CD14-positive monocyte (primary cell): ENCODE data around the gene BTN2A1. TPM values are rescaled to one million over a fixed set of nuclear protein-coding genes. Genes with fewer than 3 reads are reported as not detected.

Experiments used
- DNase-seq, 3 donors: peaks; one replicate each; pipeline ENCODE4 v3.0.0-alpha.2; 2011 to 2022
- H2AFZ ChIP-seq: 2 replicates; pipeline ENCODE4 v1.6.0; 2012; ENCODE audit warnings: mild to moderate bottlenecking, low read depth, low read length, inconsistent platforms; ENCODE audit not compliant: insufficient read depth, poor library complexity, severe bottlenecking
- H3K27ac ChIP-seq, 2 donors: 1 replicate in 1 of 2; 2 replicates in 1 of 2; pipeline ENCODE4 v1.5.1; 2012 to 2013; ENCODE audit warnings: low read length in 2 of 2, control low read depth in 1 of 2, inconsistent platforms in 1 of 2, low read depth in 1 of 2, mild to moderate bottlenecking in 1 of 2
- H3K27me3 ChIP-seq, 2 donors: one replicate each; pipeline versions ENCODE4 v1.6.0 to v1.6.1; 2011 to 2013; ENCODE audit warnings: low read length in 2 of 2; ENCODE audit not compliant: control insufficient read depth in 2 of 2, insufficient read depth in 2 of 2
- H3K36me3 ChIP-seq, 2 donors: replicated peaks in 1 of 2; 1 replicate in 1 of 2; 2 replicates in 1 of 2; pipeline versions ENCODE4 v1.5.1 to v1.6.1; 2012 to 2013; ENCODE audit warnings: low read length in 2 of 2, control low read depth in 1 of 2, inconsistent platforms in 1 of 2, mild to moderate bottlenecking in 1 of 2; ENCODE audit not compliant: insufficient read depth in 2 of 2, control insufficient read depth in 1 of 2
- H3K4me1 ChIP-seq, 2 donors: 1 replicate in 1 of 2; 2 replicates in 1 of 2; pipeline versions ENCODE4 v1.5.1 to v1.6.1; 2012 to 2013; ENCODE audit warnings: low read length in 2 of 2, control low read depth in 1 of 2, inconsistent platforms in 1 of 2, mild to moderate bottlenecking in 1 of 2, moderate library complexity in 1 of 2; ENCODE audit not compliant: insufficient read depth in 2 of 2, control insufficient read depth in 1 of 2
- H3K4me2 ChIP-seq: replicated peaks from 2 replicates; pipeline ENCODE3; 2012; ENCODE audit warnings: low read length, moderate library complexity, mild to moderate bottlenecking; ENCODE audit not compliant: poor library complexity, severe bottlenecking; ENCODE audit errors: extremely low read depth
- H3K4me3 ChIP-seq, 3 experiments: fragments of 200-600 bp in 1 of 3; sonication (generic) in 1 of 3; replicated peaks in 1 of 3; 1 replicate in 2 of 3; 2 replicates in 1 of 3; pipeline ENCODE4 v1.5.1; 2011 to 2013; ENCODE audit warnings: low read length in 3 of 3, mild to moderate bottlenecking in 3 of 3, control low read depth in 2 of 3, low read depth in 2 of 3, inconsistent platforms in 1 of 3, moderate library complexity in 1 of 3
- H3K79me2 ChIP-seq: 2 replicates; pipeline ENCODE4 v1.6.0; 2012; ENCODE audit warnings: mild to moderate bottlenecking, control low read depth, inconsistent platforms, low read length, moderate library complexity; ENCODE audit not compliant: insufficient read depth
- H3K9ac ChIP-seq: 2 replicates; pipeline ENCODE4 v1.6.0; 2017; ENCODE audit warnings: low read length, mild to moderate bottlenecking; ENCODE audit not compliant: insufficient read depth, poor library complexity, severe bottlenecking
- H3K9me3 ChIP-seq, 2 donors: replicated peaks in 1 of 2; 1 replicate in 1 of 2; 2 replicates in 1 of 2; pipeline versions ENCODE4 v1.5.1 to v1.6.1; 2012 to 2013; ENCODE audit warnings: low read length in 2 of 2, control low read depth in 1 of 2; ENCODE audit not compliant: control insufficient read depth in 1 of 2, insufficient read depth in 1 of 2
- H4K20me1 ChIP-seq: 2 replicates; pipeline ENCODE4 v1.6.0; 2012; ENCODE audit warnings: mild to moderate bottlenecking, low read length, control low read depth, moderate library complexity; ENCODE audit not compliant: insufficient read depth
- H3K27ac Mint-ChIP-seq, 7 donors: one replicate each; pipeline ENCODE4 v1.8.0; 2020; ENCODE audit warnings: mild to moderate bottlenecking in 7 of 7, mixed read lengths in 7 of 7, moderate library complexity in 6 of 7, inconsistent platforms in 2 of 7
- H3K27me3 Mint-ChIP-seq, 3 donors: one replicate each; pipeline ENCODE4 v1.8.0; 2021 to 2022; ENCODE audit warnings: low read depth in 3 of 3, mild to moderate bottlenecking in 3 of 3, mixed read lengths in 3 of 3, moderate library complexity in 3 of 3, inconsistent platforms in 1 of 3
- H3K36me3 Mint-ChIP-seq, 2 donors: one replicate each; pipeline ENCODE4 v1.8.0; 2020; ENCODE audit warnings: mixed read lengths in 2 of 2, inconsistent platforms in 1 of 2, mild to moderate bottlenecking in 1 of 2
- H3K4me1 Mint-ChIP-seq: one replicate; pipeline ENCODE4 v1.8.0; 2020; ENCODE audit warnings: mild to moderate bottlenecking, mixed read lengths
- H3K4me3 Mint-ChIP-seq, 2 donors: one replicate each; pipeline ENCODE4 v1.8.0; 2020; ENCODE audit warnings: mild to moderate bottlenecking in 2 of 2, mixed read lengths in 2 of 2, moderate library complexity in 1 of 2
- H3K9me3 Mint-ChIP-seq, 7 donors: one replicate each; pipeline ENCODE4 v1.8.0; 2020 to 2022; ENCODE audit warnings: mixed read lengths in 7 of 7, mild to moderate bottlenecking in 6 of 7, moderate library complexity in 6 of 7, inconsistent platforms in 2 of 7
- CTCF ChIP-seq: fragments of 200-600 bp; IDR thresholded peaks from one replicate; pipeline ENCODE4 v1.8.0; 2022; ENCODE audit warnings: antibody characterized with exemption, mild to moderate bottlenecking
- WGBS: methylation state at CpG from one replicate; pipeline ENCODE4 v1.1.5; 2013; ENCODE audit warnings: missing lambda C conversion rate; ENCODE audit not compliant: insufficient coverage; 5-methylcytosine and 5-hydroxymethylcytosine counted together
- intact Hi-C, 2 donors: fragments of 100-400 bp; cut with micrococcal nuclease; formaldehyde crosslinking; loops; one replicate each; pipeline versions ENCODE4 v1.15.0 to v1.15.1; 2023
- polyA plus RNA-seq, 3 donors: library from polyadenylated mRNA; depleted of rRNA in 1 of 3; unstranded in 2 of 3; stranded (reverse) in 1 of 3; fragments of 300-500 nt in 2 of 3; fragments of >200 nt in 1 of 3; fragmentation: Illumina TruSeq in 2 of 3; gene quantifications; 1 replicate in 2 of 3; 2 replicates in 1 of 3; pipeline ENCODE4 v1.2.3, GENCODE V29; 2012 to 2021

The BTN2A1 gene
- polyA plus RNA-seq, 3 donors = 4.3 to 66.4 (median 10.8) TPM

GRCh38 chr6:26494117-26494516 lies 36.4 kb downstream of the BTN2A1 start:
- Mint-ChIP-seq H3K36me3 (no peaks in the 10 kb centered on the region), H3K4me1 (peaks cover 12% of the 10 kb centered on the region), H3K4me3 (no peak overlapping the region), H3K27ac (no peak overlapping the region), H3K9me3 (peaks cover 0 to 1% (median 0%) of the 10 kb centered on the region in 7 donors), H3K27me3 (peaks cover 3 to 6% (median 5%) of the 10 kb centered on the region in 3 donors)
- no peaks in the 10 kb centered on the region for H3K36me3 ChIP-seq
- TF ChIP-seq CTCF = no peak
- no peak overlapping the region for H2AFZ ChIP-seq
- intact Hi-C loops = no loop called here
- no peak overlapping the region for H3K9ac ChIP-seq
- no peak overlapping the region for H3K4me3 ChIP-seq
- no peaks in the 10 kb centered on the region for H3K79me2 ChIP-seq
- 83% methylated on average over 1 of the region's 3 CpGs for WGBS
- no peaks in the 10 kb centered on the region for H3K9me3 ChIP-seq
- H3K27me3 ChIP-seq = peaks cover 0 to 2% of the 10 kb centered on the region in 2 donors
- H3K4me1 ChIP-seq = peaks cover 4 to 5% of the 10 kb centered on the region in 2 donors
- H3K4me2 ChIP-seq = no peak overlapping the region
- DNase-seq = no peak
- H3K27ac ChIP-seq = no peak overlapping the region
- H4K20me1 ChIP-seq = no peaks in the 10 kb centered on the region

GRCh38 chr6:26495281-26495680 lies 37.5 kb downstream of the BTN2A1 start:
- peaks cover 0 to 1% (median 0%) of the 10 kb centered on the region in 7 donors for H3K9me3 Mint-ChIP-seq

More at GRCh38 chr6:26495281-26495680, 37.5 kb downstream of the BTN2A1 start:
- H3K27ac Mint-ChIP-seq = no peak overlapping the region
- Histone ChIP-seq H3K36me3 (no peaks in the 10 kb centered on the region), H3K79me2 (no peaks in the 10 kb centered on the region), H3K9ac (no peak overlapping the region), H3K27ac (no peak overlapping the region), H3K9me3 (no peaks in the 10 kb centered on the region), H3K27me3 (peaks cover 3 to 4% of the 10 kb centered on the region in 2 donors), H3K4me3 (no peak overlapping the region), H4K20me1 (no peaks in the 10 kb centered on the region), H3K4me1 (peaks cover 4 to 5% of the 10 kb centered on the region in 2 donors), H2AFZ (no peak overlapping the region), H3K4me2 (no peak overlapping the region)
- no peak for TF ChIP-seq CTCF
- peaks cover 6% of the 10 kb centered on the region for H3K4me1 Mint-ChIP-seq
- no peak overlapping the region for H3K4me3 Mint-ChIP-seq
- no peak for DNase-seq
- H3K27me3 Mint-ChIP-seq = peaks cover 9 to 11% (median 9%) of the 10 kb centered on the region in 3 donors
- intact Hi-C loops = no loop called here
- WGBS = no CpG with 5 or more reads among the region's 1 CpG
- no peaks in the 10 kb centered on the region for H3K36me3 Mint-ChIP-seq
